H9 (cell line): ENCODE data around the gene RAB19. TPM values are rescaled to one million over a fixed set of nuclear protein-coding genes. Genes with fewer than 3 reads are reported as not detected.

Experiments used
- DNase-seq: peaks from one replicate; pipeline ENCODE4 v3.0.0-alpha.2; 2017
- H2AFZ ChIP-seq: one replicate; pipeline ENCODE4 v1.6.1; 2013; ENCODE audit warnings: mild to moderate bottlenecking, low read length, control low read depth, moderate library complexity
- H2AK5ac ChIP-seq: 2 replicates; pipeline ENCODE4 v1.6.1; 2013; ENCODE audit warnings: low read length, control low read depth, mixed read lengths; ENCODE audit not compliant: insufficient read length
- H2BK120ac ChIP-seq: one replicate; pipeline ENCODE4 v1.6.1; 2013; ENCODE audit warnings: low read depth, mild to moderate bottlenecking, low read length, control low read depth, inconsistent platforms; ENCODE audit not compliant: poor library complexity, severe bottlenecking
- H2BK12ac ChIP-seq: 2 replicates; pipeline ENCODE4 v1.6.1; 2013; ENCODE audit warnings: low read length, control low read depth, mixed read lengths, low read depth; ENCODE audit not compliant: insufficient read length
- H2BK15ac ChIP-seq: 2 replicates; pipeline ENCODE4 v1.6.1; 2013; ENCODE audit warnings: low read depth, low read length, control low read depth
- H2BK20ac ChIP-seq: one replicate; pipeline ENCODE4 v1.6.1; 2013; ENCODE audit warnings: low read depth, mild to moderate bottlenecking, low read length, control low read depth, inconsistent platforms; ENCODE audit not compliant: poor library complexity, severe bottlenecking
- H2BK5ac ChIP-seq: 2 replicates; pipeline ENCODE4 v1.6.1; 2013; ENCODE audit warnings: low read length, control low read depth, mixed read lengths; ENCODE audit not compliant: insufficient read length
- H3K14ac ChIP-seq: 2 replicates; pipeline ENCODE4 v1.6.1; 2013; ENCODE audit warnings: low read length, control low read depth; ENCODE audit not compliant: insufficient read depth
- H3K18ac ChIP-seq: 2 replicates; pipeline ENCODE4 v1.6.1; 2013; ENCODE audit warnings: low read depth, mild to moderate bottlenecking, mixed read lengths, low read length, control low read depth; ENCODE audit not compliant: insufficient read length
- H3K23ac ChIP-seq: 2 replicates; pipeline ENCODE4 v1.6.1; 2013; ENCODE audit warnings: low read length, control low read depth, mixed read lengths, low read depth; ENCODE audit not compliant: insufficient read length
- H3K23me2 ChIP-seq: 2 replicates; pipeline ENCODE4 v1.6.1; 2013; ENCODE audit warnings: low read depth, mild to moderate bottlenecking, mixed read lengths, low read length, control low read depth; ENCODE audit not compliant: insufficient read length, poor library complexity, severe bottlenecking
- H3K27ac ChIP-seq: 2 replicates; pipeline ENCODE4 v1.5.1; 2013; ENCODE audit warnings: low read length, control low read depth, mixed read lengths, low read depth; ENCODE audit not compliant: insufficient read length
- H3K27me3 ChIP-seq: 2 replicates; pipeline ENCODE4 v1.6.1; 2013; ENCODE audit warnings: low read length, control low read depth, inconsistent platforms; ENCODE audit not compliant: insufficient read depth
- H3K4ac ChIP-seq: 2 replicates; pipeline ENCODE4 v1.6.1; 2013; ENCODE audit warnings: low read depth, mild to moderate bottlenecking, control low read depth, inconsistent platforms, low read length, moderate library complexity
- H3K4me1 ChIP-seq: 2 replicates; pipeline ENCODE4 v1.6.1; 2013; ENCODE audit warnings: low read length, control low read depth, inconsistent platforms; ENCODE audit not compliant: insufficient read depth
- H3K4me2 ChIP-seq: 2 replicates; pipeline ENCODE4 v1.6.1; 2013; ENCODE audit warnings: low read length, control low read depth, mixed read lengths; ENCODE audit not compliant: insufficient read length, insufficient read depth
- H3K56ac ChIP-seq: 2 replicates; pipeline ENCODE4 v1.6.1; 2013; ENCODE audit warnings: low read depth, mild to moderate bottlenecking, mixed read lengths, low read length, control low read depth; ENCODE audit not compliant: insufficient read length
- H3K79me1 ChIP-seq: 2 replicates; pipeline ENCODE4 v1.6.1; 2013; ENCODE audit warnings: low read depth, mild to moderate bottlenecking, moderate library complexity, low read length, control low read depth, inconsistent platforms; ENCODE audit not compliant: insufficient read depth, poor library complexity, severe bottlenecking
- H3K79me2 ChIP-seq: 2 replicates; pipeline ENCODE4 v1.6.1; 2013; ENCODE audit warnings: low read length, control low read depth, inconsistent platforms; ENCODE audit not compliant: insufficient read depth
- H3K9ac ChIP-seq: 2 replicates; pipeline ENCODE4 v1.6.1; 2013; ENCODE audit warnings: low read length, control low read depth, mixed read lengths; ENCODE audit not compliant: insufficient read length; ENCODE audit errors: extremely low read depth
- H3K9me3 ChIP-seq: one replicate; pipeline ENCODE4 v1.6.1; 2013; ENCODE audit warnings: low read depth, low read length, inconsistent platforms; ENCODE audit not compliant: control insufficient read depth
- H3T11ph ChIP-seq: one replicate; pipeline ENCODE4 v1.6.1; 2013; ENCODE audit warnings: mild to moderate bottlenecking, low read length, control low read depth, inconsistent platforms
- H4K20me1 ChIP-seq: one replicate; pipeline ENCODE4 v1.6.1; 2013; ENCODE audit not compliant: control insufficient read depth, insufficient read length, insufficient read depth
- H4K5ac ChIP-seq: 2 replicates; pipeline ENCODE4 v1.6.1; 2013; ENCODE audit warnings: low read depth, mild to moderate bottlenecking, mixed read lengths, low read length, control low read depth; ENCODE audit not compliant: insufficient read length
- H4K8ac ChIP-seq: replicated peaks from 2 replicates; pipeline ENCODE4 v1.6.1; 2013; ENCODE audit warnings: low read length, control low read depth, mixed read lengths, low read depth; ENCODE audit not compliant: insufficient read length
- H4K91ac ChIP-seq: 2 replicates; pipeline ENCODE4 v1.6.1; 2013; ENCODE audit warnings: low read depth, mild to moderate bottlenecking, moderate library complexity, mixed read lengths, low read length, control low read depth; ENCODE audit not compliant: insufficient read length
- H3K27ac Mint-ChIP-seq, 3 experiments: 2 replicates in 2 of 3; 3 replicates in 1 of 3; pipeline ENCODE4 v1.8.0; 2020 to 2021; ENCODE audit warnings: mixed read lengths in 3 of 3, mild to moderate bottlenecking in 1 of 3, moderate library complexity in 1 of 3
- H3K27me3 Mint-ChIP-seq: 2 replicates; pipeline ENCODE4 v1.8.0; 2021; ENCODE audit warnings: low read depth, mild to moderate bottlenecking, moderate library complexity, mixed read lengths
- H3K36me3 Mint-ChIP-seq, 3 experiments: 2 replicates in 2 of 3; 3 replicates in 1 of 3; pipeline ENCODE4 v1.8.0; 2020 to 2021; ENCODE audit warnings: low read depth in 3 of 3, mixed read lengths in 3 of 3; ENCODE audit not compliant: insufficient read depth in 1 of 3
- H3K4me1 Mint-ChIP-seq, 2 experiments: 2 replicates each; pipeline ENCODE4 v1.8.0; 2020; ENCODE audit warnings: mixed read lengths in 2 of 2
- H3K4me3 Mint-ChIP-seq, 2 experiments: 2 replicates in 1 of 2; 3 replicates in 1 of 2; pipeline ENCODE4 v1.8.0; 2020 to 2021; ENCODE audit warnings: mild to moderate bottlenecking in 2 of 2, mixed read lengths in 2 of 2, moderate library complexity in 1 of 2
- H3K9me3 Mint-ChIP-seq, 2 experiments: 2 replicates in 1 of 2; 3 replicates in 1 of 2; pipeline ENCODE4 v1.8.0; 2020; ENCODE audit warnings: mild to moderate bottlenecking in 2 of 2, mixed read lengths in 2 of 2, moderate library complexity in 1 of 2
- CTCF ChIP-seq: fragments of 200-600 bp; sonication (generic); conservative IDR thresholded peaks from 3 replicates; pipeline ENCODE4 v1.8.0; 2021; ENCODE audit warnings: antibody characterized with exemption, mild to moderate bottlenecking
- WGBS: extraction: QIAGEN DNeasy Blood & Tissue Kit; methylation state at CpG from one replicate; pipeline ENCODE4 v1.1.7; 2013; ENCODE audit warnings: missing lambda C conversion rate, low lambda C conversion rate, mixed read lengths; ENCODE audit not compliant: insufficient read length; ENCODE audit errors: extremely low coverage; 5-methylcytosine and 5-hydroxymethylcytosine counted together
- total RNA-seq: library from RNA; stranded (reverse); gene quantifications from 2 replicates; pipeline ENCODE4 v1.2.1, GENCODE V29; 2021

RAB19 gene
- total RNA-seq, 1 experiment from 2014 or later, result 15.1 TPM

- H3K27ac ChIP-seq, result no peak overlapping the region
- no peak overlapping the region for H3K18ac ChIP-seq
- H4K8ac ChIP-seq, result no peak overlapping the region
- H3K79me1 ChIP-seq, result no peaks in the 10 kb centered on the region
- no peak overlapping the region for H3K4ac ChIP-seq
- no peak overlapping the region for H3K4me2 ChIP-seq
- H3K4me3 Mint-ChIP-seq, result no peak overlapping the region
- no peak overlapping the region for H4K91ac ChIP-seq
- no peak overlapping the region for H3K9ac ChIP-seq
- DNase-seq, result no peak
- no peaks in the 10 kb centered on the region for H4K20me1 ChIP-seq
- H3K4me1 ChIP-seq, result peaks cover 2% of the 10 kb centered on the region; the same call in 1 of the 2 replicates
- no peak overlapping the region for H2BK12ac ChIP-seq
- H3K14ac ChIP-seq, result no peak overlapping the region
- H2BK5ac ChIP-seq, result no peak overlapping the region
- H3K4me1 Mint-ChIP-seq, result peaks cover 9 to 10% of the 10 kb centered on the region in 2 experiments
- no peaks in the 10 kb centered on the region for H3K27me3 Mint-ChIP-seq
- no peaks in the 10 kb centered on the region for H3K9me3 ChIP-seq
- H3K27me3 ChIP-seq, result no peaks in the 10 kb centered on the region
- H3K23me2 ChIP-seq, result no peaks in the 10 kb centered on the region
- no peak overlapping the region for H3K56ac ChIP-seq
- H2BK15ac ChIP-seq, result no peak overlapping the region
- peaks cover 38 to 48% (median 47%) of the 10 kb centered on the region in 3 experiments for H3K36me3 Mint-ChIP-seq
- H2AK5ac ChIP-seq, result no peak overlapping the region
- no CpG with 5 or more reads among the region's 3 CpGs for WGBS
- no peak overlapping the region for H2BK20ac ChIP-seq
- no peak for TF ChIP-seq CTCF
- no peak overlapping the region for H2AFZ ChIP-seq
- no peak overlapping the region for H3K27ac Mint-ChIP-seq
- H3T11ph ChIP-seq, result no peak overlapping the region
- H3K9me3 Mint-ChIP-seq, result peaks cover 4 to 8% of the 10 kb centered on the region in 2 experiments
- no peak overlapping the region for H3K23ac ChIP-seq
- no peak overlapping the region for H2BK120ac ChIP-seq
- no peak overlapping the region for H4K5ac ChIP-seq
- H3K79me2 ChIP-seq, result no peaks in the 10 kb centered on the region
Observed at GRCh38 chr7:140364819-140365218, 39.0 kb upstream of the RAB19 start.
